ENCODE measurements around the gene TNK1.

The TNK1 gene

GRCh38 chr17:7407082-7407481, 26.2 kb downstream of the TNK1 start:
- H4K20me1 ChIP-seq (ENCODE audit: insufficient read depth) = no peaks in the 10 kb centered on the region
- no peak overlapping the region for H3K9ac ChIP-seq
- H2AFZ ChIP-seq (ENCODE audit: low read depth) = no peak overlapping the region
- TF ChIP-seq CTCF (conservative IDR thresholded peaks at IDR 0.05; ENCODE audit: low read depth, low read length) = no peak
- H3K27ac ChIP-seq = no peak overlapping the region
- H3K27me3 ChIP-seq (ENCODE audit: insufficient read depth, low read depth) = no peaks in the 10 kb centered on the region
- H3K4me3 ChIP-seq (IDR thresholded peaks at IDR 0.05; ENCODE audit: insufficient read depth, low read depth, low read length) = no peak overlapping the region
- H3K36me3 ChIP-seq (ENCODE audit: insufficient read depth) = no peaks in the 10 kb centered on the region
- no peaks in the 10 kb centered on the region for H3K79me2 ChIP-seq (ENCODE audit: insufficient read depth, low read depth)
- H3K4me2 ChIP-seq = no peak overlapping the region
- no peaks in the 10 kb centered on the region for H3K4me1 ChIP-seq (ENCODE audit: low read depth, poor library complexity, severe bottlenecking)

DNA sequence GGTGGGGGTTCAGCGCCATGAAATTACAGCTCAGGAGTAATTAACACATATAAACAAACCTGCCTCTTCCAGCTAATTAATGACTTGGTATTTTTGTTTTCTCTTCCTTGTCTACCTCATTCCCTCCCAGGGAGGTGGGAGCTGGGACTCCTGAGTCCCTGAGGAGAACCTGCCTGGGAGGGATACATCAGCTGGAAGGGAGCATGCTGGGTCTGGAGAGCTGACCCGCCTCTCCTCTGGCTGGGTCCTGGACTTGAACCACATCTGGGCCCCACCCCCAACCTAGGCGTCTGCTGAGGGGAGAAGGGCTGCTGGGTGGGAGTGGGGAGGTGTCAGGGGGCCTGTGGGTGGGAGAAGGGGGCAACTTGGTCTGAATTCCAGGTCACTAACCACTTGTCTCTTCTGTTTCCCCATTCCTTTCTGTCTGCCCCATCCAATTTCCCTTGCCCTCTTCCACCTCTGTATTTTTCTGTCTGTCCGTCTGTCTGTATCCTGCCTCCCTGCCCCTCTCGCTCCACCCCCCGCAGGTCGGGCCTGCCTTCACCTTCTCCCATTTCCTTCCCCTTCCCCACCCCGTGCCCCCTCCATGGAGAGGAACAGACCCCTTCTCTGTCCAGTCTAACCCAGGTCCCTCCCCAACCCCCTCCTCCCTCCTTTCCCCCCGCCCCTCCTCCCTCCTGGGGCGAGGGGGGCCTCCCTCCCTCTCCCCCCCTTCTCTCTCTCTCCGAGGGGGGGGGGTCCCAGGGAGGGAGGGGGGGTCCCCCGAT, 26.8 kb downstream of the TNK1 start, which contains the start of gene NLGN2:
NLGN2 (plus strand) TSS at position 361 of the 767 bp plus-strand sequence. CDS start 411 bp downstream, outside the sequence.
- H3K4me2 ChIP-seq = no peak within 1 kb of the TSS
- no peaks in the 10 kb centered on the region for H3K36me3 ChIP-seq (ENCODE audit: insufficient read depth)
- no peaks in the 10 kb centered on the region for H3K4me1 ChIP-seq (ENCODE audit: low read depth, poor library complexity, severe bottlenecking)
- H3K79me2 ChIP-seq (ENCODE audit: insufficient read depth, low read depth) = no peaks in the 10 kb centered on the region
- TF ChIP-seq CTCF (conservative IDR thresholded peaks at IDR 0.05; ENCODE audit: low read depth, low read length) = no peak
- H3K4me3 ChIP-seq (IDR thresholded peaks at IDR 0.05; ENCODE audit: insufficient read depth, low read depth, low read length) = no peak within 1 kb of the TSS
- H3K27me3 ChIP-seq (ENCODE audit: insufficient read depth, low read depth) = no peaks in the 10 kb centered on the region
- H3K9ac ChIP-seq = no peak within 1 kb of the TSS
- H3K27ac ChIP-seq = no peak within 1 kb of the TSS
- H4K20me1 ChIP-seq (ENCODE audit: insufficient read depth) = no peaks in the 10 kb centered on the region
- no peak within 1 kb of the TSS for H2AFZ ChIP-seq (ENCODE audit: low read depth)

GRCh38 chr17:7408252-7408727, 27.4 kb downstream of the TNK1 start:
- Histone ChIP-seq H3K27ac (no peak overlapping the region), H2AFZ (ENCODE audit: low read depth) (no peak overlapping the region), H3K27me3 (ENCODE audit: insufficient read depth, low read depth) (no peaks in the 10 kb centered on the region), H3K4me3 (IDR thresholded peaks at IDR 0.05; ENCODE audit: insufficient read depth, low read depth, low read length) (no peak overlapping the region), H4K20me1 (ENCODE audit: insufficient read depth) (no peaks in the 10 kb centered on the region), H3K9ac (no peak overlapping the region), H3K4me1 (ENCODE audit: low read depth, poor library complexity, severe bottlenecking) (no peaks in the 10 kb centered on the region), H3K79me2 (ENCODE audit: insufficient read depth, low read depth) (no peaks in the 10 kb centered on the region), H3K36me3 (ENCODE audit: insufficient read depth) (no peaks in the 10 kb centered on the region), H3K4me2 (no peak overlapping the region)
- TF ChIP-seq CTCF (conservative IDR thresholded peaks at IDR 0.05; ENCODE audit: low read depth, low read length) = no peak

- no peaks in the 10 kb centered on the region for H4K20me1 ChIP-seq (ENCODE audit: insufficient read depth)
- no peaks in the 10 kb centered on the region for H3K4me1 ChIP-seq (ENCODE audit: low read depth, poor library complexity, severe bottlenecking)
- no peak for TF ChIP-seq CTCF (conservative IDR thresholded peaks at IDR 0.05; ENCODE audit: low read depth, low read length)
- no peak overlapping the region for H3K9ac ChIP-seq
- no peak overlapping the region for H3K4me2 ChIP-seq
- H3K27ac ChIP-seq = no peak overlapping the region
- no peak overlapping the region for H2AFZ ChIP-seq (ENCODE audit: low read depth)
- no peak overlapping the region for H3K4me3 ChIP-seq (IDR thresholded peaks at IDR 0.05; ENCODE audit: insufficient read depth, low read depth, low read length)
- H3K79me2 ChIP-seq (ENCODE audit: insufficient read depth, low read depth) = no peaks in the 10 kb centered on the region
- no peaks in the 10 kb centered on the region for H3K36me3 ChIP-seq (ENCODE audit: insufficient read depth)
- H3K27me3 ChIP-seq (ENCODE audit: insufficient read depth, low read depth) = no peaks in the 10 kb centered on the region
Observed at GRCh38 chr17:7408863-7409262, 28.0 kb downstream of the TNK1 start.

Measured in KMS-11 (cell line).